ENCODE measurements around the gene PDLIM5.
"Not testable (repeated sequence)": the region's sequence is repeated elsewhere in the genome, so short reads cannot be mapped to it uniquely, and the experiment has no call there.

PDLIM5 gene

GRCh38 chr4:94498502-94498901 lies 46.8 kb downstream of the PDLIM5 start:
- DNase-seq, result no peak

- no peak for DNase-seq
These were observed 48.9 kb downstream of the PDLIM5 start for GRCh38 chr4:94500685-94501084.

DNA sequence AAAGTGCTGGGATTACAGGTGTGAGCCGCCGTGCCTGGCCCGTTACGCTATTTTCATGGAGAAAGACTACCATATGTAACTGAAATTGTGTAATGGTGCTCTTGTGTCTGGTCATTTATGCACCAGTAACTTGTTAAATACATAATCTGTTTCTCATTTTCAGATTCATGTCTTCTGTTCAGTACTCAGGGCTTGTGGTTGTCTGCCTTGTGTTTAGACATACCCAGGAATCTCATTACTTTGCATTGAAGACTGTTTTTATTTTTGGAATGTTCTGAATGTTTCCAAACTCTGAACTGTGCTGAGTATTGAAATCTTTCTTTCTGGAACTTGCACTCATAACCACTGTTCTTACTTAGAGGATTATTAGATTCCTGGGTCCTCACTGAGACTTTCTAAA lies 52.8 kb downstream of the PDLIM5 start:
- no peak for DNase-seq

DNA sequence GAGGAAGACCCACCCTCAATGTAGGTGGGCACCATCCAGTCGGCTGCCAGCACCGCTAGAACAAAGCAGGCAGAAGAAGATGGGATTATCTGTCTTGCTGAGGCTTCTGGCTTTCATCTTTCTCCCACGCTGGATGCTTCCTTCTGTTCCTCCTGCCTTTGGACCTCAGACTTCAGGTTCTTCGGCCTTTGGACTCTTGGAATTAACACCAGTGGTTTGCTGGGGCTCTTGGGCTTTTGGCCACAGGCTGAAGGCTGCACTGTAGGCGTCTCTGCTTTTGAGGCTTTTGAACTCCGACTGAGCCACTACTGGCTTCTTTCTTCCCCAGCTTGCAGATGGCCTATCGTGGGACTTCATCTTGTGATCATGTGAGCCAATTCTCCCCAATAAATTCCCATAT lies 55.1 kb downstream of the PDLIM5 start:
- no peak for DNase-seq

- no peak for DNase-seq
These were observed 55.5 kb downstream of the PDLIM5 start for GRCh38 chr4:94507281-94507680.

DNA sequence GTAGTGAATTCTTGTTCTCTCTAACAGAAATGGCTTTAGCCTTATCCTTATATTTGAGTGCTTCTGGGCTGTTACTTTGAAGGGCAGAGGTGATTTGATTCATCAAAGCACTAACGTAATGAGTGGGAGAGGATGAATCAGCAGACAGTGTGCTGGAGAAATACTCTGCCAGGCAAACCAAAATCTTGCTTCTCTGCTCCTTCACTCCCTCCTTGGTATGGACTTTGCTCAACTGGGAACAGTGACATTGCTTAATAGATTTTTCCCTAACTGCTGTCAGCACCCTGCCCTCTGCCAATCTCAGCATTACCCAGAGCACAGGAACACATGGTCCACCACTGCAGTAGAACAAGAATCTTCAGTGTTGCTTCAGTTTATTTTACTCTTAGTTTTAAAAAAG lies 56.0 kb downstream of the PDLIM5 start:
- no peak for DNase-seq

GRCh38 chr4:94508296-94508695 lies 56.6 kb downstream of the PDLIM5 start:
- no peak for DNase-seq

DNA sequence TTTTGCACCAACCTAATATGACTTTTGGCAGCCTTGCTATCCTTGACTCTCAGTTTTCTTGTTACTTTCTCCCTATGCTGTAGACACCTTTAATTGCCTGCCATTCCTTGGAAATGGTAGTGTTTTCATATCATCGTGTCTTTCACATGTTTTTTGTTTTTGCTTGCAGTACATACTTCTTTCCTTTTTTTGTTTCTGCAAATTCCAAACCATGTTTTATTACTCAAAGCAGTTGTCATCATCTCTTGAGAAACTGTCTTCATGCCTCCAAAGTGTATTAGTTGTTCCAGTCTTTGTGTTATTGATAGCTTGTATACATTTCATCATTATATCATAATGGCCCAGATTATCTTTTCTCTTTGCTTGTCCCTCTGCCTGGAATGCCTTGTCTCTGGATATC lies 57.1 kb downstream of the PDLIM5 start:
- DNase-seq, result no peak

- no peak for DNase-seq
These were observed 59.8 kb downstream of the PDLIM5 start for GRCh38 chr4:94511591-94511990.

DNA sequence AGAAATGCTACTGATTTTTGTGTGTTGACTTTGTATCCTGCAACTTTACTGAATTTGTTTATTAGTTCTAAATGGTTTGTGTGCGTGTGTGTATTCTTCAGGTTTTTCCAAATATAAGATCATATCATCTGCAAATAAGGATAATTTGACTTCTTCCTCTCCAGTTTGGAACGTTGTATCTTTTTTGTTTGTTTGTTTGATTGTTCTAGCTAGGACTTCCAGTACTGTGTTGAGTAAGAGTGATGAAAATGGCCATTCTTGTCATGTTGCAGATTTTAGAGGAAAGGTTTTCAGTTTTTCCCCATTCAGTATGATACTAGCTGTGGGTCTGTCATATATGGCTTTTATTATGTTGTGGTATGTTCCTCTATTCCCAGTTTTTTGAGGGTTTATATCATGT lies 61.8 kb downstream of the PDLIM5 start:
- not testable (repeated sequence) for DNase-seq

DNA sequence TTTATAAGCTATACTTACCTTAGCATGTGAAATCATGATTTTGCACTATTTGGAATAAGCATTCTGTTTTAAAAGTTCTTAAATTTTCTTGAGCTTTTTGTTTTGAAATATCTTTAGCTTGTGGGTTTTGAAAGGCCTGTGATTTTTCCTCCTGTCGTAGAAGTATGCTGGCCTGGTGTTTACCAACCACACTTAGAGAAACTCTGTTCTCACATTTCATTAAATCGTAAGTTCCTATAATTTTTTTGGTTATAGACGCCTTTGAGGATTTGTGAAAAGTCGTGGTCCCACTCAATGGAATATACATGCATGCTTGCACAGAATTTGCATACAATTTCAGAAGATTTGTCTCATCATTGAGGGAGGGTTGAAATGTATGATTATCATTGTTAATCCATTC lies 63.6 kb downstream of the PDLIM5 start:
- DNase-seq, result no peak

DNA sequence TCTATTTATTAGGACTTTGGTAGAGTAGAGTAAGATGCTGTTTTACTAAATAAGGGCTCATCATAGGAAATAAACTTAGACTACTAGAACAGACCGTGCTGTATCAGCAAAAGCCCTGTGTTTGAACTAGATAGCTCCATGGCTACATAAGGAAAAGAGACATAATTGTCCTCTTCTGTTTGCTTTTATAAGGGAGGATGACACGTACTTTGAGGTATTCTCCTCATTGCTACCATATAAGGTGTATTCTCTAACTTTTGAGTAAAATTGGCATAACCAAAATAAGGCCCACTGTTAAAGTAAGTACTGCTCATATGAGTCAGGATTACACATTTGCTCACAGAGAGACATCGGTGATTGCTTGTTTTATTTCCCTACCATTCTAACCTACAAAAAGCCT lies 64.3 kb downstream of the PDLIM5 start:
- DNase-seq, result no peak

DNA sequence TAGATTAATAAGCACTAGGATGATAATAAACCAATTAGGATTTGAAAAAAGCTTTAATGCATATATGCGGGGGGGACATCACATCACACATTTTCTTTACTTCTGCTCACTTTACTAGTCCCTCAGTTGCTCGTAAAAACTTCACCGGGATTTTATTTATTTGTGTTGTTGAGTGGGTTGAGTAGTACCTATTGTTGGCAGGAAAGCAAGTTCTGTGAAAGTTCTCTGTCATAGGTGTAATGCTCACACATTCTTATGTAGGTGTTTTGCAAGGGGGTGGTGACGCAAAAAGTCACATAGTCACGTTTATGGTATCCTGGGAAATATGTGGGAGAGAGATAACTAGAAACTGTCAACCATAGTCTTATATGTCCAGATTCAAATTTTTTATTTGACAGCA lies 65.3 kb downstream of the PDLIM5 start:
- no peak for DNase-seq

- no peak for DNase-seq
These were observed 65.8 kb downstream of the PDLIM5 start for GRCh38 chr4:94517492-94517891.

- no peak for DNase-seq
These were observed 67.3 kb downstream of the PDLIM5 start for GRCh38 chr4:94519019-94519418.

DNA sequence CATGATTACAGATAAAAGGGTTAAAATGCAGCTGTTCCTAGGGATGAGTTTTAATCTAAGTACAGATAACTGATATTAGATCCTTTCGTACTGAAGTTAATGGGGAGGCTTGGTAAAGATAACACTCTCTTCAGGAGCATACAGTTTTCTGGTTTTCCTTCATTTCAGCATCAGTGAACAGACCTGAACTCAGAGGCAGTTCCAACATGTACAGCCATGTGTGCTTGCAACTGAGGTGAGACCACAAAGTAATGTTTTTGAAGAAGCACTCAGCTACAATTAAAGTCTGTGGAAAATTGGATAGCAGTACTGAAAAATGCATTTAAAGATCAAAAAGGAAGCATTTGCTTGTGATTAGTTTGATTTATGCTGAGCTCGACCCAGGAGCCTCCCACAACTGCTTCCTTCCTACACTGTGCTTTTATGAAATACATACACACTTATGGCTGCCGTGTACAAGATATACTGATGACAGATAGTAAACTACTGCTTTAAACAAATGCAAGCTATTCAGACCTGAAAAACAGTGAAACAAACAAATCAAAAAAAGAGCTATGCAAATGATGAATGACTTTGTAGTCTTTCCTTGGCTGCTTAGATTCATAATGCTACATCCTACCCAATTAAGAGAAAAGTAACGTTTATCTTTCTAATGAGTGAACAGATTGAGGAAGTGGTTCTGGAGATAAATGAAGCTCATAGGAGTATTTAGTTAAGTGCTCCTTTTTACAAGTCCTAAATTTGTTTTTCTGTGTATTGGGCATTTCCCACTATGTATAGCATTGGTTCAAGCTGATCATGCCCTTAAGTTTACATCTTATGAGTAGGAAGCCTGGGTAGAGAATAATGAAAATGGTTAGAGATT lies 68.4 kb downstream of the PDLIM5 start:
- no peak for DNase-seq

DNA sequence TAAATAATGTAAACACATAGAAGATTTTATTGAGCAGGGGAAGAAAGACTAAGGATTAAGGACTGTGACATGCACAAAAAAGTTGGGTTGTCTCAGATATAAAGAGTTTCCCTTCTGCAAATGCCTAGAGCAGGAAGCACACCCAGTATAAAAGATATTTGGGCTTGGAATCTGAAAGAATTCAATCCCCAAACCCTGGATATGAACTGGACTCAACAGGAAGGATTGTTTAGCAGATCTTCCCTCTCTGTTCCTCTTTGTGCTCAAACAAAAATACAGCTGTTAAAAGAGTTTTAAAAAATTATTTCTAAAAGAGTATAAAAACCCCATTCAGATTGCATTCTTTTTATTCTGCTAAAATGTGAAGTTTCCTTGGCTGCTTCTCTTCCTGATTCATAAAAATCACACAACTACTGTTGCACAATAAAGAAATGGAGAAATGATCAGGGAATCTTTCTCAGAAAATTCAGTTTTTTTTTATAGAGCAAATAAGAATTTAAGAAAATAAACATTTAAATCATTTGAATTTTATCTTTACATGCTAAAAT lies 71.4 kb downstream of the PDLIM5 start:
- DNase-seq, result no peak

DNA sequence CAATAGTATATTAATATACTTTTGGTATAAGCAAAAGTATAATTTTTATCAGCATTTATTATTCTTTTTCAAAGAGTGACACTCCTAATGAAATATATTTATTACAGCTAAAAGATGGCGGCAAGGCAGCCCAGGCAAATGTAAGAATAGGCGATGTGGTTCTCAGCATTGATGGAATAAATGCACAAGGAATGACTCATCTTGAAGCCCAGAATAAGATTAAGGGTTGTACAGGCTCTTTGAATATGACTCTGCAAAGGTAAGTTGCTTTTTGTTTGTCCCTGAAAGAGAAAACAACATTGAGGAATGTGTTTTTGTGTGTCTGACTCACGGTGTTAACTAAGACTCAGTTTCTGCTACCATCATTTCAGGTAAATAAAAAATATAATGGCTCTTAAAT lies 71.9 kb downstream of the PDLIM5 start:
- DNase-seq, result no peak

DNA sequence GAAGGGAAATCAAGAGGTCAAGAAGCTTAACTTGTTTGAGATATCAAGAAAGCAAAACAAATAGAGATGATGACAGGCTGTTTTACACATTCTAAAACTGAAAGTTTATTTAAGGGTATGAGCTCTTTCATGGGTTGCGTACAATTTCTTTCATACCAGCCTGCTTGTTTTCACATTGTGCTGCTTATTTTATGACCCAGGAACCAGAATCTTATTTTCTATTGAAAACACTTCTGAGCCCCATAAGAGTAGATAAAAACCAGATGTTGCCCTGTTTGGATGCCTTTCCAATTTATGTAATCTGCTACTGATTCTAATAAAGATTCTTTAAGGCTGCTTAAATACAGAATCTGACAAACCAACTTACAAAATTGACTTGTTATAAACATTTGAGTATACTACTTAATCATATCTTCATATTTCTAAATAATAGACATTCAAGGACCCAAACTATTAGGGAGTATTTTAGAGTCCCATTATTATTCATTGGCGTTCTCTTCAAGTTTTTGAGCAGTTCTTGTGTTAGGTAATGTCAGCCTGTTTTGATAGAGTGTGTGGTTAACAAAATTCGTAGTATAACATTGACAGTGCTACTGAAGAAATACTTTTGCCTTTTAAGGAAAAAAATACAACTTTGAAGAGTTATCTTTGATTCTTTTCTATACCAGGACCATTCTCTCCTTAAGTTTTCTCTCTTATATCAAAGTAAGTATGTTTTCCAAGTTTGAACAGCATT lies 74.4 kb downstream of the PDLIM5 start:
- no peak for DNase-seq

DNA sequence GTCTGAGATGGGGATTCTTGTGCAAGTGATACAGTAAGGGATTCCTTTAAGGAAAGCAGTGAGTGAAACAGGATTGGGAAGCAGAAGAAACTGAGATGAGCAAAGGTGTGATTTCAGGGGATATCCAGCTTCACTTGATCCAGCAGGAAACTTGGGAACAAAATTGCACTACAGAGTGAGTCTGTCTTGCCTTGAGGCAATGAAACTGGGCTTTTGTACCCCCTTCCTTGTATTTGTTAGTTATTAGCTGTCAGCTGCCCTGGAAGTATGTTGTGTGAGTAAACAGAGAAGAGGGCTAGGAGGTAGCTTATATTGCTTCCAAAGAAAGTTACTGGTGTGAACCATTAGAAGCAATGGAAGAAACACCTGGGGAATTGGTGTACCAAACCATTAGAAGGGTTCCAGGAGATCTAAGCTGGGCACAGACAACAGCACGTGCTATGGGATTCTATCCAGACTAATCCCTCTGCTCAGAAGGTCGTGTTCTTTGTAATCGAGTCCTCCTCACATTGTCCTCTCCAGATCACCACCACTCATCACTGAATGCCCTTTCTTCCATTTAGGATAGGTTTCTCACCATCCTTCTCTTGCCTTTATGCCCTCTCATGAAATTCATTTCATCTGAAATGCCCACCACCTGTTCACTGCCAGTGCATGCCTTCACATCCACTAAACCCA lies 76.0 kb downstream of the PDLIM5 start:
- no peak for DNase-seq

GRCh38 chr4:94528792-94529451 lies 77.2 kb downstream of the PDLIM5 start:
- DNase-seq, result no peak

GRCh38 chr4:94530073-94530472 lies 78.3 kb downstream of the PDLIM5 start:
- no peak for DNase-seq
